Sigmoid colon (tissue), 7 donors: ENCODE data around the gene PPFIA4. TPM values are rescaled to one million over a fixed set of nuclear protein-coding genes. Genes with fewer than 3 reads are reported as not detected.

Experiments
- DNase-seq: peaks from one replicate; pipeline ENCODE4 v3.0.0-alpha.2; 2019
- H3K27ac ChIP-seq, 4 donors: fragments of 200-600 bp; sonication (generic); one replicate each; pipeline ENCODE4 v1.5.1; 2016 to 2019; ENCODE audit warnings: mild to moderate bottlenecking in 1 of 4
- H3K27me3 ChIP-seq, 3 donors: fragments of 200-600 bp; sonication (generic); one replicate each; pipeline ENCODE4 v1.5.1; 2019; ENCODE audit warnings: mild to moderate bottlenecking in 1 of 3
- H3K36me3 ChIP-seq, 4 donors: fragments of 200-600 bp; sonication (generic); one replicate each; pipeline ENCODE4 v1.5.1; 2016 to 2019
- H3K4me1 ChIP-seq, 4 donors: fragments of 200-600 bp; sonication (generic); one replicate each; pipeline ENCODE4 v1.5.1; 2017 to 2019
- H3K4me3 ChIP-seq, 4 donors: fragments of 200-600 bp; sonication (generic); one replicate each; pipeline ENCODE4 v1.5.1; 2017 to 2019; ENCODE audit warnings: mild to moderate bottlenecking in 2 of 4, moderate library complexity in 1 of 4
- H3K9me3 ChIP-seq, 4 donors: fragments of 200-600 bp in 3 of 4; sonication (generic) in 3 of 4; one replicate each; pipeline versions ENCODE4 v1.5.1 to v1.6.1; 2013 to 2019
- CTCF ChIP-seq, 4 experiments: fragments of 450-650 bp in 3 of 4; fragments of 200-600 bp in 1 of 4; IDR thresholded peaks; one replicate each; pipeline ENCODE4 v1.5.1; 2016 to 2019; ENCODE audit warnings: antibody characterized with exemption in 4 of 4, mild to moderate bottlenecking in 3 of 4, moderate library complexity in 2 of 4
- EP300 ChIP-seq, 4 donors: sonication (generic); formaldehyde crosslinking; IDR thresholded peaks; one replicate each; pipeline ENCODE4 v1.6.1; 2017; ENCODE audit warnings: antibody characterized with exemption in 4 of 4
- POLR2A ChIP-seq, 2 donors: fragments of 450-650 bp; IDR thresholded peaks; one replicate each; pipeline ENCODE4 v1.6.1; 2016; ENCODE audit warnings: antibody characterized with exemption in 2 of 2, mild to moderate bottlenecking in 2 of 2, moderate library complexity in 2 of 2
- POLR2AphosphoS5 ChIP-seq, 4 donors: sonication (generic); formaldehyde crosslinking; IDR thresholded peaks; one replicate each; pipeline ENCODE4 v1.6.1; 2017; ENCODE audit warnings: antibody characterized with exemption in 4 of 4
- WGBS, 2 donors: extraction: QIAGEN DNeasy Blood & Tissue Kit; methylation state at CpG; one replicate each; pipeline ENCODE4 v1.1.7; 2013; 5-methylcytosine and 5-hydroxymethylcytosine counted together
- intact Hi-C: fragments of 100-400 bp; cut with DNase I; formaldehyde crosslinking; loops from one replicate; pipeline ENCODE4 v1.15.1; 2023
- polyA plus RNA-seq, 3 donors: library from polyadenylated mRNA; stranded (reverse); fragments of 200-250 nt; gene quantifications; one replicate each; pipeline ENCODE4 v1.2.3, GENCODE V29; 2013
- total RNA-seq, 4 donors: library from RNA; depleted of rRNA; stranded (reverse); fragments of >200 nt; gene quantifications; one replicate each; pipeline ENCODE4 v1.1.0, GENCODE V29; 2016
- donor health status: healthy with polysubstance abuse.
- donor health status: Bipolar disorder and iron deficiency.
- donor health status: healthy.

The PPFIA4 gene
- total and polyA plus RNA-seq, 7 donors: 0.52 to 15.0 (median 1.4) TPM; not detected in 2

DNA sequence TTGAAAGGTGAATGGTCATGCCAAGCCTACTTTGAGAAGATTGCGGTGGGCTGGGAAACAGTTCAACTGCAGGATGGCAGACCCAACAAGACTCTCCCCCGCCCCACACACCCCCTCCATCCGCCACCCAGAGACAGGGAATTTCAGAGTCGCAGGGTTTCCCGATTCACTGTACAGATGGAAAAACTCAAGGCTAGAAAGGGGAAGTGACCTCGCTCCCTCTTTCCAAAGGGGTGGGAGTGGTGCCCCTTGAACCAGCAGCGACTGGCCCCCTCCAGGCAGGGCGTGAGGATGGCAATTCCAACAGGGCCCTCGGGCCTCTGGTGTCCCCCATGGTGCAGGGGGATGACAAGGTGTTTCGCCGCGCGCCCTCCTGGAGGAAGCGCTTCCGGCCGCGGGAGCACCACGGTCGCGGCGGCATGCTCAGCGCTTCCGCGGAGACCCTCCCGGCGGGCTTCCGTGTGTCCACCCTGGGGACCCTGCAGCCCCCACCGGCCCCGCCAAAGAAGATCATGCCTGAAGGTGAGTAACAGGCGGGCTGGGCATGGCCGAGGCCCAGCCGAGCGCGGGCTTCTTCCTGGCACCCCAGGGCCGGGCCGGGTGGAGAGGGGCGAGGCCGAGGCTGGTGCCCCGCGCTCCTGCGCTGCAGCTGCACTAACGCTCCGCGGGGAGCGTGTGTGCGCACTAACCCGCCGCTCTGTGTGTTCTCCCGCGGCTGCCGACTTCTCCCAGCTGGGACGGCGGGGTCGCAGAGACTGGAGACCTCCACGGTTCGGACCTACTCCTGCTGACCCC, 49.1 kb downstream of the PPFIA4 start:
- Histone ChIP-seq H3K36me3 (no peaks in the 10 kb centered on the region), H3K4me1 (peaks cover 0 to 10% (median 8%) of the 10 kb centered on the region in 4 donors), H3K27ac (no peak overlapping the region), H3K4me3 (peak overlapping the region in 3 of 4 donors; percentile 14 to 42 (median 40)), H3K27me3 (peaks cover 3 to 16% (median 5%) of the 10 kb centered on the region in 3 donors), H3K9me3 (no peaks in the 10 kb centered on the region)
- DNase-seq: peak; percentile 34
- intact Hi-C loops: no loop called here
- TF ChIP-seq EP300 (IDR thresholded peaks at IDR 0.05) (no peak), CTCF (IDR thresholded peaks at IDR 0.05) (no peak), POLR2A (IDR thresholded peaks at IDR 0.05) (no peak), POLR2AphosphoS5 (IDR thresholded peaks at IDR 0.05) (no peak)
- WGBS, 2 donors: 12% methylated on average over 56 of the region's 56 CpGs

- Histone ChIP-seq H3K4me3 (peak overlapping the region in 3 of 4 donors; percentile 14 to 42 (median 40)), H3K9me3 (no peaks in the 10 kb centered on the region), H3K27ac (no peak overlapping the region), H3K36me3 (no peaks in the 10 kb centered on the region), H3K4me1 (peaks cover 0 to 10% (median 8%) of the 10 kb centered on the region in 4 donors), H3K27me3 (peaks cover 3 to 16% (median 5%) of the 10 kb centered on the region in 3 donors)
- TF ChIP-seq POLR2AphosphoS5 (IDR thresholded peaks at IDR 0.05) (no peak), CTCF (IDR thresholded peaks at IDR 0.05) (no peak), EP300 (IDR thresholded peaks at IDR 0.05) (no peak), POLR2A (IDR thresholded peaks at IDR 0.05) (no peak)
- DNase-seq: peak; percentile 65
- WGBS, 2 donors: 30 to 37% methylated on average over 30 of the region's 30 CpGs
- intact Hi-C loops: no loop called here
Observed at GRCh38 chr1:203076031-203076511, 49.8 kb downstream of the PPFIA4 start.

- peaks cover 0 to 10% (median 8%) of the 10 kb centered on the region in 4 donors for H3K4me1 ChIP-seq
- 89 to 93% methylated on average over 3 of the region's 3 CpGs for WGBS, 2 donors
- TF ChIP-seq POLR2A (IDR thresholded peaks at IDR 0.05): no peak
- no peak overlapping the region for H3K4me3 ChIP-seq
- no peaks in the 10 kb centered on the region for H3K9me3 ChIP-seq
- intact Hi-C loops: no loop called here
- peaks cover 3 to 28% (median 5%) of the 10 kb centered on the region in 3 donors for H3K27me3 ChIP-seq
- no peak overlapping the region for H3K27ac ChIP-seq
- no peaks in the 10 kb centered on the region for H3K36me3 ChIP-seq
- peak; percentile 26 for DNase-seq
Observed at GRCh38 chr1:203077367-203077766, 51.1 kb downstream of the PPFIA4 start.

- TF ChIP-seq POLR2A (IDR thresholded peaks at IDR 0.05) (no peak), EP300 (IDR thresholded peaks at IDR 0.05) (no peak), CTCF (IDR thresholded peaks at IDR 0.05) (no peak), POLR2AphosphoS5 (IDR thresholded peaks at IDR 0.05) (no peak)
- DNase-seq: peak; percentile 27
- intact Hi-C loops: no loop called here
- Histone ChIP-seq H3K27ac (no peak overlapping the region), H3K9me3 (no peaks in the 10 kb centered on the region), H3K4me1 (peaks cover 0 to 10% (median 8%) of the 10 kb centered on the region in 4 donors), H3K36me3 (no peaks in the 10 kb centered on the region), H3K4me3 (no peak overlapping the region), H3K27me3 (peaks cover 3 to 30% (median 5%) of the 10 kb centered on the region in 3 donors)
- whole genome bisulfite sequencing, 2 donors: 89 to 94% methylated on average over 2 of the region's 2 CpGs
Observed at GRCh38 chr1:203077956-203078355, 51.7 kb downstream of the PPFIA4 start.

- 19 to 69% methylated on average over 3 of the region's 3 CpGs for WGBS, 2 donors
Observed at GRCh38 chr1:203078478-203078877, 52.2 kb downstream of the PPFIA4 start.

More at GRCh38 chr1:203078478-203078877, 52.2 kb downstream of the PPFIA4 start:
- H3K4me3 ChIP-seq: no peak overlapping the region
- intact Hi-C loops: no loop called here
- H3K27ac ChIP-seq: no peak overlapping the region
- H3K4me1 ChIP-seq: peaks cover 0 to 10% (median 8%) of the 10 kb centered on the region in 4 donors
- no peaks in the 10 kb centered on the region for H3K9me3 ChIP-seq
- H3K27me3 ChIP-seq: peaks cover 3 to 30% (median 5%) of the 10 kb centered on the region in 3 donors
- TF ChIP-seq POLR2A (IDR thresholded peaks at IDR 0.05) (no peak), POLR2AphosphoS5 (IDR thresholded peaks at IDR 0.05) (no peak), CTCF (IDR thresholded peaks at IDR 0.05) (no peak), EP300 (IDR thresholded peaks at IDR 0.05) (no peak)
- no peak for DNase-seq
- H3K36me3 ChIP-seq: no peaks in the 10 kb centered on the region
